Endothelial cell of umbilical vein (primary cell): ENCODE measurements around the gene SELENOF. TPM values are rescaled to one million over a fixed set of nuclear protein-coding genes. Genes with fewer than 3 reads are reported as not detected.

ENCODE experiments used
- BruUV-seq: library from RNA; stranded (reverse); fragments of 400-500 nt; replicated peaks from 2 replicates; lab custom pipeline; 2021; lab: Mats Ljungman, UMichigan
- CTCF ChIA-PET: fragments of 300-600, 350-600 bp; sonication (Branson Sonifier 250); formaldehyde crosslinking; loops from one replicate; lab custom pipeline; 2021; ENCODE audit warnings: antibody characterized with exemption, inconsistent platforms; lab: Charles Lee
- POLR2A ChIA-PET: fragments of 300-600, 350-600 bp; sonication (Branson Sonifier 250); formaldehyde crosslinking; loops from one replicate; lab custom pipeline; 2021; ENCODE audit warnings: antibody characterized with exemption, inconsistent platforms; lab: Charles Lee
- DNase-seq: peaks from one replicate; pipeline ENCODE4 v3.0.0-alpha.2; 2011; ENCODE audit warnings: low read depth, low spot score
- FAIRE-seq: peaks from 2 replicates; lab custom pipeline; 2011; peaks lifted over from hg19 to GRCh38; lab: Jason Lieb, UNC
- H2AFZ ChIP-seq: 2 replicates; pipeline ENCODE4 v1.6.0; 2012; ENCODE audit warnings: low read depth, low read length, control low read depth, inconsistent platforms
- H3K27ac ChIP-seq: 2 replicates; pipeline ENCODE4 v1.5.1; 2011; ENCODE audit warnings: low read depth, mild to moderate bottlenecking, control low read depth, low read length, moderate library complexity; ENCODE audit not compliant: insufficient read depth
- H3K27me3 ChIP-seq, 2 experiments: 2 replicates each; pipeline versions ENCODE4 v1.6.0 to v1.6.1; 2011; ENCODE audit warnings: low read length in 2 of 2, mixed read lengths in 1 of 2; ENCODE audit not compliant: control insufficient read depth in 2 of 2, insufficient read depth in 2 of 2
- H3K36me3 ChIP-seq, 2 experiments: 2 replicates in 1 of 2; 3 replicates in 1 of 2; pipeline ENCODE4 v1.5.1; 2011; ENCODE audit warnings: low read length in 2 of 2, mild to moderate bottlenecking in 1 of 2, moderate library complexity in 1 of 2; ENCODE audit not compliant: control insufficient read depth in 2 of 2, insufficient read depth in 2 of 2; ENCODE audit errors: extremely low read depth in 1 of 2
- H3K4me1 ChIP-seq: 3 replicates; pipeline ENCODE4 v1.5.1; 2011; ENCODE audit warnings: mild to moderate bottlenecking, low read length; ENCODE audit not compliant: control insufficient read depth, insufficient read depth; ENCODE audit errors: extremely low read depth
- H3K4me2 ChIP-seq: 2 replicates; pipeline ENCODE4 v1.6.1; 2011; ENCODE audit warnings: low read length, control low read depth, mixed read lengths; ENCODE audit not compliant: insufficient read depth
- H3K4me3 ChIP-seq, 3 experiments: fragments of 200-600 bp in 1 of 3; sonication (generic), shearing (Covaris generic) in 1 of 3; replicated peaks in 1 of 3; 2 replicates each; pipeline ENCODE4 v1.5.1; 2011 to 2016; ENCODE audit warnings: control low read depth in 3 of 3, low read length in 3 of 3, mild to moderate bottlenecking in 2 of 3, inconsistent platforms in 1 of 3, low read depth in 1 of 3, moderate library complexity in 1 of 3; ENCODE audit not compliant: insufficient read depth in 1 of 3
- H3K79me2 ChIP-seq: 2 replicates; pipeline ENCODE4 v1.6.0; 2012; ENCODE audit warnings: low read length, inconsistent platforms; ENCODE audit not compliant: control insufficient read depth, insufficient read depth
- H3K9ac ChIP-seq: replicated peaks from 2 replicates; pipeline ENCODE3; 2011; ENCODE audit warnings: low read length, control low read depth; ENCODE audit not compliant: insufficient read depth; ENCODE audit errors: extremely low read depth
- H3K9me1 ChIP-seq: replicated peaks from 3 replicates; pipeline ENCODE4 v1.6.0; 2011; ENCODE audit warnings: mild to moderate bottlenecking, low read length; ENCODE audit not compliant: control insufficient read depth, insufficient read depth; ENCODE audit errors: extremely low read depth
- H3K9me3 ChIP-seq: replicated peaks from 2 replicates; pipeline ENCODE4 v1.5.1; 2012; ENCODE audit warnings: low read length, inconsistent platforms; ENCODE audit not compliant: control insufficient read depth, insufficient read depth
- H4K20me1 ChIP-seq: replicated peaks from 2 replicates; pipeline ENCODE3; 2011; ENCODE audit warnings: mild to moderate bottlenecking, low read length; ENCODE audit not compliant: control insufficient read depth, insufficient read depth; ENCODE audit errors: extremely low read depth
- EZH2 ChIP-seq: IDR thresholded peaks from 2 replicates; pipeline ENCODE4 v1.6.1; 2012; ENCODE audit warnings: borderline replicate concordance, low read depth, mild to moderate bottlenecking, moderate library complexity, low read length, inconsistent platforms; ENCODE audit not compliant: severe bottlenecking
- FOS ChIP-seq: IDR thresholded peaks from 2 replicates; pipeline ENCODE4 v1.6.1; 2011; ENCODE audit warnings: mild to moderate bottlenecking, low read length, moderate library complexity, borderline replicate concordance; ENCODE audit not compliant: insufficient read depth
- GATA2 ChIP-seq: IDR thresholded peaks from 2 replicates; pipeline ENCODE4 v1.7.0; 2011; ENCODE audit warnings: low read depth, mild to moderate bottlenecking, moderate library complexity, mixed read lengths, low read length; ENCODE audit not compliant: insufficient read length, insufficient read depth
- JUN ChIP-seq: IDR thresholded peaks from 2 replicates; pipeline ENCODE4 v1.6.1; 2011; ENCODE audit warnings: borderline replicate concordance, low read depth; ENCODE audit not compliant: insufficient read length, insufficient read depth
- MYC ChIP-seq: IDR thresholded peaks from one replicate; pipeline ENCODE4 v1.6.1; 2011; ENCODE audit warnings: mild to moderate bottlenecking, low read depth, low read length
- POLR2A ChIP-seq: IDR thresholded peaks from 2 replicates; pipeline ENCODE4 v1.6.1; 2012; ENCODE audit warnings: low read depth, mild to moderate bottlenecking, control low read depth, low read length
- POLR2AphosphoS5 ChIP-seq: IDR thresholded peaks from 2 replicates; pipeline ENCODE4 v1.6.1; 2012; ENCODE audit warnings: low read depth, mild to moderate bottlenecking, control low read depth, low read length, moderate library complexity; ENCODE audit not compliant: insufficient read depth
- dilution Hi-C: fragments of 300-500 bp; cut with MboI; formaldehyde crosslinking; loops from one replicate; pipeline ENCODE4 v1.15.0; 2019; ENCODE audit warnings: low sequenced_read_pairs; ENCODE audit not compliant: extremely low pct_ligation_motif_present
- intact Hi-C: fragments of 100-400 bp; cut with micrococcal nuclease; formaldehyde crosslinking; loops from one replicate; pipeline ENCODE4 v1.10.0; 2022
- polyA plus RNA-seq, 4 experiments: library from polyadenylated mRNA; depleted of rRNA in 3 of 4; stranded (reverse) in 3 of 4; unstranded in 1 of 4; fragments of >200 nt; gene quantifications; 2 replicates each; pipeline versions ENCODE4 v1.2.1 to v1.2.3, GENCODE V29; 2011 to 2012; ENCODE audit warnings: missing spikeins in 1 of 4
- total RNA-seq: library from RNA; stranded (reverse); gene quantifications from 2 replicates; pipeline ENCODE4 v1.2.3, GENCODE V29; 2021
- TF ChIP-seq, protein P1 (sequence below): IDR thresholded peaks from 2 replicates; pipeline ENCODE4 v1.6.1; 2011; ENCODE audit not compliant: insufficient read depth, insufficient read length
- TF ChIP-seq, protein P2 (sequence below), 2 donors: IDR thresholded peaks; 1 replicate in 1 of 2; 2 replicates in 1 of 2; pipeline ENCODE4 v1.5.1; 2011; ENCODE audit warnings: low read length in 2 of 2, mild to moderate bottlenecking in 2 of 2, moderate library complexity in 2 of 2, control low read depth in 1 of 2, inconsistent platforms in 1 of 2, low read depth in 1 of 2; ENCODE audit not compliant: insufficient read depth in 1 of 2; ENCODE audit errors: extremely low read depth in 1 of 2

Gene SELENOF
- total and polyA plus RNA-seq, 2 donors (not counting 3 experiments of a cell fraction or from before 2014, with no cell fraction given) = 102 to 202 TPM

DNA sequence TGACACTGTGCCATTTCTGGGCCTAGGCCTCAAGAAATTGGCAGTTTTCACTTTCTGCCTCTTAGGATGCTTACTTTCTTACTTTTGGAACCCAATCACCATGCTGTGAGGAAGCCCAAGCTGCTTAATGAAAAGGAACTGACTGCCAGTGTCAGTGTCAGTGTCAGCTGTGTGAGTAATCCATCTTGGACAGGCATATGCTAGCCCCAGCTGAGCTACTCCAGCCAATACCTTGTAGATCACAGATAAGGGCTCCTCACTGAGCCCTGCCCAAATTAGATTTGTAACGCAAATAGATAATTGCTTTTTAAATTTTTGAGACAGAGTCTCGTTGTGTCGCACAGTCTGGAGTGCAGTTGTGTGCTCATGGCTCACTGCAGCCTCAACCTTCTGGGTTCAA is 59.6 kb downstream of the SELENOF start:
- TF ChIP-seq MYC (no peak), POLR2A (no peak), FOS (no peak), POLR2AphosphoS5 (no peak), EZH2 (no peak), JUN (no peak)
- TF ChIP-seq, protein P1, sequence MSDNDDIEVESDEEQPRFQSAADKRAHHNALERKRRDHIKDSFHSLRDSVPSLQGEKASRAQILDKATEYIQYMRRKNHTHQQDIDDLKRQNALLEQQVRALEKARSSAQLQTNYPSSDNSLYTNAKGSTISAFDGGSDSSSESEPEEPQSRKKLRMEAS = no peak
- Histone ChIP-seq H3K9me3 (no peaks in the 10 kb centered on the region), H3K27ac (no peak overlapping the region), H3K27me3 (no peaks in the 10 kb centered on the region), H3K9ac (no peak overlapping the region), H3K4me3 (no peak overlapping the region), H3K36me3 (no peaks in the 10 kb centered on the region), H2AFZ (no peak overlapping the region), H4K20me1 (no peaks in the 10 kb centered on the region), H3K4me2 (no peak overlapping the region), H3K9me1 (no peaks in the 10 kb centered on the region), H3K79me2 (no peaks in the 10 kb centered on the region), H3K4me1 (no peaks in the 10 kb centered on the region)
- BruUV-seq = no TSS peak
- intact Hi-C loops = no loop called here
- POLR2A ChIA-PET = no interaction called here
- CTCF ChIA-PET = interaction anchor here (0.5 to 0.6 kb wide), 2 partner anchors 19 to 129 kb away, joined by 3 read pairs; no protein-coding TSS in a partner anchor
- no peak for FAIRE-seq
- no peak for DNase-seq
- dilution Hi-C loops = no loop called here

DNA sequence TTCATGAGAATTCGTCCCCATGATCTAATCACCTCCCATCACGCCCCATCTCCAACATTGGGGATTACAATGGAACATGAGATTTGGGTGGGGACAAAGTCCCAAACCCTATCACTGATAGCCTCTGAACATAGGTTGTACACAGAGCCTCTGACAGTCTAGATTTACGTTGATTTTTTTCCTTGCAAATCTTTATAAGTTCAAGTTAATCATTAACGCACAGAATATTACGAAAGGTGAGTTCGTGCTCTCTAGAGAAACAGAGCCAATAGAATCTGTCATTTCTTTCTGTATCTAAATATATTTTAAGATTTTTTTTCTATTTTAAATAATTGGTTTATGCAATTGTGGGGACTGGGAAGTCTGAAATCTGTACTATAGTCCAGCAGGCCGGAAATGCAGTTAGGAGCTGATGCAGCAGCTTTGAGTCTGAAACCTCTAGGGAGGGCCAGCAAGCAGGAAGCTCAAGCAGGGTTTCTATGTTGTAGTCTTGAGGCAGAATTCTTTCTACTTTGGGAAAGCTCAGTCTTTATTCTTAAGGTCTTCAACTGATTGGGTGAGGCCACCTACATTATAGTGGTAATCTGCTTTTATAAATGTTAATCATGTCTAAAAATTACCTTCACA is 61.0 kb downstream of the SELENOF start:
- intact Hi-C loops = no loop called here
- Histone ChIP-seq H3K9me3 (no peaks in the 10 kb centered on the region), H3K27ac (no peak overlapping the region), H3K4me3 (no peak overlapping the region), H2AFZ (no peak overlapping the region), H3K27me3 (no peaks in the 10 kb centered on the region), H3K9me1 (no peaks in the 10 kb centered on the region), H3K4me1 (no peaks in the 10 kb centered on the region), H4K20me1 (no peaks in the 10 kb centered on the region), H3K79me2 (no peaks in the 10 kb centered on the region), H3K36me3 (no peaks in the 10 kb centered on the region), H3K9ac (no peak overlapping the region), H3K4me2 (no peak overlapping the region)
- ChIA-PET CTCF (interaction anchor here (0.8 to 0.9 kb wide), 2 partner anchors 19 to 29 kb away, joined by 3 read pairs; no protein-coding TSS in a partner anchor), POLR2A (no interaction called here)
- no TSS peak for BruUV-seq
- FAIRE-seq = no peak
- TF ChIP-seq, protein P2, sequence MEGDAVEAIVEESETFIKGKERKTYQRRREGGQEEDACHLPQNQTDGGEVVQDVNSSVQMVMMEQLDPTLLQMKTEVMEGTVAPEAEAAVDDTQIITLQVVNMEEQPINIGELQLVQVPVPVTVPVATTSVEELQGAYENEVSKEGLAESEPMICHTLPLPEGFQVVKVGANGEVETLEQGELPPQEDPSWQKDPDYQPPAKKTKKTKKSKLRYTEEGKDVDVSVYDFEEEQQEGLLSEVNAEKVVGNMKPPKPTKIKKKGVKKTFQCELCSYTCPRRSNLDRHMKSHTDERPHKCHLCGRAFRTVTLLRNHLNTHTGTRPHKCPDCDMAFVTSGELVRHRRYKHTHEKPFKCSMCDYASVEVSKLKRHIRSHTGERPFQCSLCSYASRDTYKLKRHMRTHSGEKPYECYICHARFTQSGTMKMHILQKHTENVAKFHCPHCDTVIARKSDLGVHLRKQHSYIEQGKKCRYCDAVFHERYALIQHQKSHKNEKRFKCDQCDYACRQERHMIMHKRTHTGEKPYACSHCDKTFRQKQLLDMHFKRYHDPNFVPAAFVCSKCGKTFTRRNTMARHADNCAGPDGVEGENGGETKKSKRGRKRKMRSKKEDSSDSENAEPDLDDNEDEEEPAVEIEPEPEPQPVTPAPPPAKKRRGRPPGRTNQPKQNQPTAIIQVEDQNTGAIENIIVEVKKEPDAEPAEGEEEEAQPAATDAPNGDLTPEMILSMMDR (IDR thresholded peaks at IDR 0.05; ENCODE audit: extremely low read depth in 1 of 2, insufficient read depth in 1 of 2, low read depth in 1 of 2, low read length in 2 of 2) = no peak
- TF ChIP-seq FOS (no peak), POLR2AphosphoS5 (no peak), GATA2 (no peak), POLR2A (no peak), JUN (no peak), MYC (no peak), EZH2 (no peak)
- TF ChIP-seq, protein P1 = no peak
- dilution Hi-C loops = no loop called here
- DNase-seq = no peak
